Heart right ventricle (tissue), 16 donors: ENCODE measurements around the gene RAB11A. TPM values are rescaled to one million over a fixed set of nuclear protein-coding genes. Genes with fewer than 3 reads are reported as not detected.

Experiments used
- ATAC-seq, 8 donors: fragments of 200-7000 bp; cut with Tn5 transposase; one replicate each; pipeline ENCODE4 v1.9.1; 2020; ENCODE audit warnings: mild to moderate bottlenecking in 8 of 8, moderate library complexity in 8 of 8, moderate number of reproducible peaks in 1 of 8
- DNase-seq, 2 donors: peaks; one replicate each; pipeline ENCODE4 v3.0.0-alpha.2; 2020
- H3K27ac ChIP-seq, 10 donors: fragments of 200-600 bp; sonication (generic) in 2 of 10; one replicate each; pipeline versions ENCODE4 v1.5.0 to v1.8.0; 2020 to 2022; ENCODE audit warnings: mild to moderate bottlenecking in 3 of 10
- H3K27me3 ChIP-seq, 7 donors: fragments of 200-600 bp; one replicate each; pipeline ENCODE4 v1.8.0; 2021 to 2022; ENCODE audit warnings: mild to moderate bottlenecking in 2 of 7
- H3K36me3 ChIP-seq, 9 donors: fragments of 200-600 bp; sonication (generic) in 1 of 9; one replicate each; pipeline versions ENCODE4 v1.5.0 to v1.8.0; 2020 to 2022; ENCODE audit warnings: mild to moderate bottlenecking in 2 of 9
- H3K4me1 ChIP-seq, 9 donors: fragments of 200-600 bp; sonication (generic) in 1 of 9; one replicate each; pipeline versions ENCODE4 v1.5.0 to v1.8.0; 2020 to 2022; ENCODE audit warnings: mild to moderate bottlenecking in 4 of 9
- H3K4me3 ChIP-seq, 10 donors: fragments of 200-600 bp; sonication (generic) in 2 of 10; one replicate each; pipeline versions ENCODE4 v1.5.0 to v1.8.0; 2020 to 2022; ENCODE audit warnings: mild to moderate bottlenecking in 7 of 10, moderate library complexity in 2 of 10
- H3K9me3 ChIP-seq, 11 donors: fragments of 200-600 bp in 10 of 11; sonication (generic) in 2 of 11; one replicate each; pipeline versions ENCODE4 v1.5.0 to v1.8.0; 2013 to 2022; ENCODE audit warnings: mild to moderate bottlenecking in 2 of 11, control low read depth in 1 of 11, moderate library complexity in 1 of 11
- WGBS, 2 donors: extraction: QIAGEN DNeasy Blood & Tissue Kit; methylation state at CpG; one replicate each; pipeline ENCODE4 v1.1.7; 2013; ENCODE audit warnings: inconsistent platforms in 1 of 2; 5-methylcytosine and 5-hydroxymethylcytosine counted together
- intact Hi-C, 10 donors: fragments of 100-400 bp; cut with DNase I; formaldehyde crosslinking; loops; one replicate each; pipeline versions ENCODE4 v1.11.1 to v1.14.2; 2022
- polyA plus RNA-seq, 2 donors: library from polyadenylated mRNA; stranded (reverse); fragments of 200-250 nt; gene quantifications; one replicate each; pipeline ENCODE4 v1.2.3, GENCODE V29; 2013
- total RNA-seq, 10 donors: library from RNA; stranded (reverse); fragmentation: NEBNext Ultra II Directional in 3 of 10; extraction: Animal tissue kit (Norgen Biotek cat#: 25700) in 3 of 10; gene quantifications; one replicate each; pipeline versions ENCODE4 v1.2.1 to v1.2.4, GENCODE V29; 2021 to 2023
- TF ChIP-seq, protein P1 (sequence below), 9 donors: fragments of 200-600 bp; sonication (generic) in 2 of 9; IDR thresholded peaks; one replicate each; pipeline versions ENCODE4 v1.5.0 to v1.8.0; 2021 to 2022; ENCODE audit warnings: antibody characterized with exemption in 9 of 9, mild to moderate bottlenecking in 5 of 9, moderate library complexity in 1 of 9
- donor health status: Arrhythmogenic right ventricular cardiomyopathy.
- donor health status: ischemic (EF 13 %, LVEDD 7.1; RV severe dilation, severe dysfunction).
- donor health status: healthy with polysubstance abuse.
- donor health status: DM: no; HTN: yes; CAD: no.
- donor health status: DM: no; HTN: no; CAD: no.
- donor health status: ischemic (EF 25% LVEDD 6.9; RV normal size, moderate dysfunction).
- donor health status: ischemic (EF 25% LVEDD 5.7; RV mildly dilated, moderate dysfunction).
- donor health status: healthy.
- donor health status: DM: yes; HTN: yes; CAD: no.
- donor health status: Ischemic cardiomyopathy.
- donor health status: ischemic (EF 35%, LVEDD 5.7; RV mildly dilated, moderate dysfunction).
- donor health status: nonischemic (EF 11% LVEDD 7.7; RV severe dilation, severe dysfunction).
- donor health status: DM: yes; HTN: yes; CAD: no.
- donor health status: PGD.
- donor health status: ischemic (EF 29% LVEDD 5.4; RV normal size, mild dysfunction).
- donor health status: nonischemic (EF 23%, LVEDD 6.1; RV moderate dilation, normal function).

Gene RAB11A
- total and polyA plus RNA-seq, 12 donors: 28.5 to 211 (median 150) TPM

DNA sequence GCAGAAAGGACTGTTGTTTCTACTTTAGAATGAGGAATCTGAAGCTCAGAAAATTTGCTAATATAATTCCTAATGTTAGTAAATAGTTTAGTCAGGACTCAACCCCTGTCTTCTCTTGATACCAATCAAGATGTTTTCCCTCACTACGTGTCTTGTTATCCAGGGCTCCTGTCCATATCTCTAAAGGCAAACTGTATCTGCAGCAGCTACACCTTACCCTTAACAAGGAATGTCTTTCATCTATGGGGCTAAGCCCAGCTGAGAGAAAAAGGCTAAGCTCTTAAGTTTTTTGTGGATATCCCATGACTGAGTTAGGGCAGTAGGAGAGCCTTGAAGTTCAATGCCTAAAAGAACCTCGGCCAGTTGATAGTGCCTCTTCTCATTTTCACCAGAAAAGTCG is 32.5 kb downstream of the RAB11A start:
- peaks cover 0 to 99% (median 21%) of the 10 kb centered on the region in 9 donors for H3K36me3 ChIP-seq
- peak overlapping the region in 1 of 10 donors; percentile 35 for H3K27ac ChIP-seq
- H3K9me3 ChIP-seq: no peaks in the 10 kb centered on the region
- intact Hi-C loops: loop anchor here in 2 of 10 donors (2.0 kb wide), 1 partner anchor 31 kb away; no protein-coding TSS in a partner anchor
- ATAC-seq (peak in 1 of 8 donors; percentile 7), DNase-seq (no peak)
- no peaks in the 10 kb centered on the region for H3K27me3 ChIP-seq
- peaks cover 0 to 46% (median 14%) of the 10 kb centered on the region in 9 donors for H3K4me1 ChIP-seq
- TF ChIP-seq, protein P1, sequence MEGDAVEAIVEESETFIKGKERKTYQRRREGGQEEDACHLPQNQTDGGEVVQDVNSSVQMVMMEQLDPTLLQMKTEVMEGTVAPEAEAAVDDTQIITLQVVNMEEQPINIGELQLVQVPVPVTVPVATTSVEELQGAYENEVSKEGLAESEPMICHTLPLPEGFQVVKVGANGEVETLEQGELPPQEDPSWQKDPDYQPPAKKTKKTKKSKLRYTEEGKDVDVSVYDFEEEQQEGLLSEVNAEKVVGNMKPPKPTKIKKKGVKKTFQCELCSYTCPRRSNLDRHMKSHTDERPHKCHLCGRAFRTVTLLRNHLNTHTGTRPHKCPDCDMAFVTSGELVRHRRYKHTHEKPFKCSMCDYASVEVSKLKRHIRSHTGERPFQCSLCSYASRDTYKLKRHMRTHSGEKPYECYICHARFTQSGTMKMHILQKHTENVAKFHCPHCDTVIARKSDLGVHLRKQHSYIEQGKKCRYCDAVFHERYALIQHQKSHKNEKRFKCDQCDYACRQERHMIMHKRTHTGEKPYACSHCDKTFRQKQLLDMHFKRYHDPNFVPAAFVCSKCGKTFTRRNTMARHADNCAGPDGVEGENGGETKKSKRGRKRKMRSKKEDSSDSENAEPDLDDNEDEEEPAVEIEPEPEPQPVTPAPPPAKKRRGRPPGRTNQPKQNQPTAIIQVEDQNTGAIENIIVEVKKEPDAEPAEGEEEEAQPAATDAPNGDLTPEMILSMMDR (IDR thresholded peaks at IDR 0.05): no peak
- H3K4me3 ChIP-seq: no peak overlapping the region
- WGBS, 2 donors: 87 to 89% methylated on average over 3 of the region's 3 CpGs

DNA sequence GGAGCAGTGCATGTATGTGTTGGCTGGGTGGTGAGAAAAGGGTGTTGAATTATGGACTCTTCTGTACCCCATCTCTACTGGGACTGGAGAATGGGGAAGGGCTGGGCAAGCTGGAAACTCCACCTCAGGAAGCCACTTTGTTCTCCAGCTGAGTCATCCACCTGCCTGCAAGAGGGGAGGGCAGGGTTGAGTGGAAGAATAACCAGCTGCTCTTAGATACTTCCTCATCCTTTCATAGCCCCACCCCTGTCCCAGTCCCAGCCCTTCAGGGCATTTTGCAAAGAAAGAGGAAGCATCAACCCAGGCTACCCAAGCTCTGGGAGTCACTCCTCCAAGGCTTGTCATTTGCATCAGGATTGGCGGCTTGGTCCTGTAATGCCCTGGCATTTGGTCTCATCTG is 33.1 kb downstream of the RAB11A start:
- 89 to 93% methylated on average over 1 of the region's 1 CpG for WGBS, 2 donors
- peak overlapping the region in 1 of 10 donors; percentile 13 for H3K27ac ChIP-seq
- H3K4me1 ChIP-seq: peaks cover 0 to 46% (median 14%) of the 10 kb centered on the region in 9 donors
- intact Hi-C loops: loop anchor here in 2 of 10 donors (2.0 kb wide), 1 partner anchor 32 kb away; no protein-coding TSS in a partner anchor
- no peaks in the 10 kb centered on the region for H3K27me3 ChIP-seq
- ATAC-seq (peak; percentile 69 to 92 (median 84)), DNase-seq (peak in 1 of 2 donors; percentile 34)
- peaks cover 0 to 99% (median 27%) of the 10 kb centered on the region in 9 donors for H3K36me3 ChIP-seq
- H3K9me3 ChIP-seq: no peaks in the 10 kb centered on the region
- H3K4me3 ChIP-seq: no peak overlapping the region
- TF ChIP-seq, protein P1 (IDR thresholded peaks at IDR 0.05): no peak

DNA sequence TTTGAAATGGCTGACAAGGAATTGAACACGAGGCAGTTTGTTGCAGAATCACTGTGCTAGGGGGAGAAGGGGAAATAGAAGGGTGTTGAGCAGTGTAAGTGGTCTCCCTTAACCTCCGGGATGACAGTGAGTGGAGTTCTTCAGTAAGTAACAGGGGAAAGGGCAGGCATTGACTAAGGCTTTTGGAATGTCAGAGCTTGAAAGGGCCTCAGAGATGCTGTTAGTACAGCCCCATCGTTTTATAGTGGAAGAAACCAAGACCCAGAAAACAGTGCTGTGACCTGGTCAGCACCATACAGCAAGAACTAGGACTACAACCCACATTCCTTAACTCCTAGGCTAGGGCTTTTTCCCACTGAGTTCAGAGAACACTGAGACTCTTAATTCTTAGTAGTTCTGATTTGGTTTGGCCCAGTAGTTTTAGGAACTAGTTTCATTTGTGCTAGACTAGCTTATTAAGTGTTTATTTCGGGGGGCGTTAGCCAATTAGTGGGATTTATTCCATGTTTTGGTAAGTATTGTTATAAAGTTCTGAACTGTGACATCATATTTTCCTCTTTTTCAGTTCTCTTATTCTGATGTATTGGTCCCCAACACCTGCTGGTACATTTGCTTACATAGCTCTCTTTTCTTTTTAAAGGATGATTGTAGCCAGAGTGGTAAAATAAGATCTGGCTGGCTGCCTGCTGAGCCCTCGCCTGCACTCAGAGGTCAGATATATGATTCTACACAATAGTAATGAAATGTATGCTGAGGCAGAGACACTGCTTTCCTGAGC is 34.2 kb downstream of the RAB11A start:
- no peaks in the 10 kb centered on the region for H3K9me3 ChIP-seq
- TF ChIP-seq, protein P1 (IDR thresholded peaks at IDR 0.05): no peak
- no peak overlapping the region for H3K27ac ChIP-seq
- no peak for ATAC-seq
- DNase-seq: no peak
- peaks cover 0 to 46% (median 14%) of the 10 kb centered on the region in 9 donors for H3K4me1 ChIP-seq
- no peaks in the 10 kb centered on the region for H3K27me3 ChIP-seq
- no peak overlapping the region for H3K4me3 ChIP-seq
- intact Hi-C loops: loop anchor here in 2 of 10 donors (2.0 kb wide), 1 partner anchor 33 kb away; no protein-coding TSS in a partner anchor
- WGBS, 2 donors: 72 to 74% methylated on average over 6 of the region's 6 CpGs
- H3K36me3 ChIP-seq: peaks cover 0 to 96% (median 30%) of the 10 kb centered on the region in 9 donors

DNA sequence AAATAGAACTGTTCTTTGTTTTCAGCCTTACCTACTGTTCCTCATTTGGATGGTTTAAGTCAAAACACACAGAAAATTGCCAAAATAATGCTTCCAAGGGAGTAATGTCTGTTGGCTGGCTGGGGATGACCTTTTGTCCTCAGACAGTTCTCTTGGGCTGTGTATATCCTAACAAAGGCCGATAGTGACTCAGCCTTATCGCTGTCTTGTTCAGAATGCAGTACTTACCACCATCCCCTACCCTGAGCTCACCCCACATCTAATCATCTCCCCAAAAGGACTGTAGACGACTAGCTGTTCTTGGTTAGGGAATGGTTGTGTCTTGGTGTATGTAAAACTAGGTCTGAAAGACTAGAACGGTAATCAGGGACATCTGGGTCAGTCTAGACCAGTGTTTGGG is 35.0 kb downstream of the RAB11A start:
- Histone ChIP-seq H3K4me3 (no peak overlapping the region), H3K27me3 (no peaks in the 10 kb centered on the region), H3K36me3 (peaks cover 0 to 90% (median 30%) of the 10 kb centered on the region in 9 donors), H3K27ac (no peak overlapping the region), H3K4me1 (peaks cover 0 to 44% (median 14%) of the 10 kb centered on the region in 9 donors), H3K9me3 (no peaks in the 10 kb centered on the region)
- intact Hi-C loops: no loop called here
- DNase-seq (no peak), ATAC-seq (no peak)
- WGBS, 2 donors: 62 to 63% methylated on average over 4 of the region's 4 CpGs
- TF ChIP-seq, protein P1 (IDR thresholded peaks at IDR 0.05): no peak
